Measurements from ENCODE around the gene TM9SF3. TPM values are rescaled to one million over a fixed set of nuclear protein-coding genes. Genes with fewer than 3 reads are reported as not detected.

TM9SF3 gene
- total and polyA plus RNA-seq, 2 donors (not counting 1 experiment from before 2014, with no cell fraction given): 6.9 to 63.4 TPM

DNA sequence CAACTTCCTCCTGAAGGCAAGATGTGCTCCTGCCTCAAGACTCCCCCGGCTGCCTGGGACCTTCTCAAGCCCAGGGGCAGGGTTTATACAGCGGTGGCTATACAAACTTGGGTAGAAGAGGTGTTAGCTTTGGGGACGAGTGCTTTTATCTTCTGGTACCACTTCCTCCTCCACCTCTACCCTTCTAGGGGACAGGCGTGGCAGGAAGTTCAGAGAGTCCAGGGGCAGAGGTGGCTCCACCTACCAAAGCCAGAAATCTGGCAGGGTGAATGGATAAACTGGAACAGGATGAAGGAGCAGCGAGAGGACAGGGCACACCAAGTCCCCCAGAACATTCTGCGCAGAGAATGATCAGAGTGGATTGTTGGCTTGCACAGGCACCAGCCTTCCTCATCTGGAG is 24.0 kb upstream of the TM9SF3 start:
- TF ChIP-seq EZH2 (IDR thresholded peaks at IDR 0.05; ENCODE audit: borderline replicate concordance, insufficient read depth, low read depth, low read length, poor library complexity, severe bottlenecking): no peak
- TF ChIP-seq, protein P1, sequence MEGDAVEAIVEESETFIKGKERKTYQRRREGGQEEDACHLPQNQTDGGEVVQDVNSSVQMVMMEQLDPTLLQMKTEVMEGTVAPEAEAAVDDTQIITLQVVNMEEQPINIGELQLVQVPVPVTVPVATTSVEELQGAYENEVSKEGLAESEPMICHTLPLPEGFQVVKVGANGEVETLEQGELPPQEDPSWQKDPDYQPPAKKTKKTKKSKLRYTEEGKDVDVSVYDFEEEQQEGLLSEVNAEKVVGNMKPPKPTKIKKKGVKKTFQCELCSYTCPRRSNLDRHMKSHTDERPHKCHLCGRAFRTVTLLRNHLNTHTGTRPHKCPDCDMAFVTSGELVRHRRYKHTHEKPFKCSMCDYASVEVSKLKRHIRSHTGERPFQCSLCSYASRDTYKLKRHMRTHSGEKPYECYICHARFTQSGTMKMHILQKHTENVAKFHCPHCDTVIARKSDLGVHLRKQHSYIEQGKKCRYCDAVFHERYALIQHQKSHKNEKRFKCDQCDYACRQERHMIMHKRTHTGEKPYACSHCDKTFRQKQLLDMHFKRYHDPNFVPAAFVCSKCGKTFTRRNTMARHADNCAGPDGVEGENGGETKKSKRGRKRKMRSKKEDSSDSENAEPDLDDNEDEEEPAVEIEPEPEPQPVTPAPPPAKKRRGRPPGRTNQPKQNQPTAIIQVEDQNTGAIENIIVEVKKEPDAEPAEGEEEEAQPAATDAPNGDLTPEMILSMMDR (IDR thresholded peaks at IDR 0.05): no peak
- Mint-ChIP-seq H3K4me3 (no peak overlapping the region), H3K9me3 (ENCODE audit: insufficient read depth) (no peaks in the 10 kb centered on the region), H3K27ac (peak overlapping the region; percentile 50), H3K4me1 (no peaks in the 10 kb centered on the region), H3K27me3 (no peaks in the 10 kb centered on the region)
- Histone ChIP-seq H3K27me3 (replicated peaks in 1 of 4; ENCODE audit: control extremely low read depth in 1 of 4, control insufficient read depth in 3 of 4, insufficient read depth in 4 of 4, low read length in 3 of 4) (no peaks in the 10 kb centered on the region), H3K36me3 (replicated peaks in 1 of 2; ENCODE audit: control extremely low read depth in 1 of 2, control insufficient read depth in 1 of 2, extremely low read depth in 1 of 2, insufficient read depth in 2 of 2, low read length in 1 of 2) (peaks cover 11 to 95% of the 10 kb centered on the region in 2 experiments), H3K4me3 (ENCODE audit: control extremely low read depth in 1 of 5, extremely low read depth in 1 of 5, insufficient read depth in 1 of 5, low read depth in 2 of 5, low read length in 4 of 5) (no peak overlapping the region), H4K20me1 (ENCODE audit: control insufficient read depth, insufficient read depth, low read length, poor library complexity, severe bottlenecking) (peaks cover 86% of the 10 kb centered on the region), H3K4me2 (replicated peaks; ENCODE audit: low read depth, low read length, poor library complexity, severe bottlenecking) (no peak overlapping the region), H3K4me1 (ENCODE audit: control insufficient read depth in 2 of 2, insufficient read depth in 2 of 2, low read length in 2 of 2) (no peaks in the 10 kb centered on the region), H3K27ac (ENCODE audit: low read length in 2 of 2) (peak overlapping the region in 1 of 2 donors; percentile 36), H2AFZ (ENCODE audit: insufficient read depth, low read depth, low read length, poor library complexity, severe bottlenecking) (no peak overlapping the region), H3K9me3 (ENCODE audit: control extremely low read depth in 1 of 3, control insufficient read depth in 2 of 3, insufficient read depth in 1 of 3, low read length in 2 of 3) (no peaks in the 10 kb centered on the region), H3K9ac (ENCODE audit: low read length) (no peak overlapping the region), H3K79me2 (ENCODE audit: control insufficient read depth, insufficient read depth, low read length) (peaks cover 48% of the 10 kb centered on the region)
- ATAC-seq (ENCODE audit: low read depth) (no peak), DNase-seq (no peak)
- intact Hi-C loops (cut with micrococcal nuclease): no loop called here
- ChIA-PET POLR2A (interaction anchor here (0.7 kb wide), 2 partner anchors 10 to 28 kb away, joined by 3 read pairs; no protein-coding TSS in a partner anchor), CTCF (no interaction called here)
- WGBS (ENCODE audit: insufficient coverage): 93% methylated on average over 3 of the region's 6 CpGs

DNA sequence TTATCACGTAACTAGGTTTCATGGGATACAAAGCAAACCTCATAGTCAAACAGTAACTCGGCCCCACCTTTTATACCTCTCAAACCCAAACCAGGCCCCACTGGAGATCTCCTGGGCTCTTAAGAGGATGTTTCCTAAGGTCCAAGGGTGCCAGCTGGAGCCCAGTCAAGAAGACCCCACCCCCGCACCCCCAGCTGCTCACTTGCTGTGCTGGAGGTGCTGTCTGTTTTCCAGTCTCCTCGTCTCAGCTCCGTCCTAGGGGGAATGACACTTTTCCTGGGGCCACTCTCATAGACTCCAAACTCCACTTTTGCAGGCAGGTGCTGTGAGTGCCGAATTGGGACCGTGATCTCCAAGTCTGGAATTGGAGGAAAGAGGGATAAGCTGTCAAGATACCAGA is 22.7 kb upstream of the TM9SF3 start:
- H3K27me3 Mint-ChIP-seq: no peaks in the 10 kb centered on the region
- 100% methylated on average over 3 of the region's 7 CpGs for WGBS (ENCODE audit: insufficient coverage)
- CTCF ChIA-PET: no interaction called here

More for the DNA sequence above, 22.7 kb upstream of the TM9SF3 start:
- DNase-seq: no peak
- Histone ChIP-seq H3K27ac (ENCODE audit: low read length in 2 of 2) (no peak overlapping the region), H3K79me2 (ENCODE audit: control insufficient read depth, insufficient read depth, low read length) (peaks cover 35% of the 10 kb centered on the region), H3K9ac (ENCODE audit: low read length) (no peak overlapping the region), H3K36me3 (replicated peaks in 1 of 2; ENCODE audit: control extremely low read depth in 1 of 2, control insufficient read depth in 1 of 2, extremely low read depth in 1 of 2, insufficient read depth in 2 of 2, low read length in 1 of 2) (peaks cover 9 to 92% of the 10 kb centered on the region in 2 experiments), H3K9me3 (ENCODE audit: control extremely low read depth in 1 of 3, control insufficient read depth in 2 of 3, insufficient read depth in 1 of 3, low read length in 2 of 3) (no peaks in the 10 kb centered on the region), H4K20me1 (ENCODE audit: control insufficient read depth, insufficient read depth, low read length, poor library complexity, severe bottlenecking) (peaks cover 80% of the 10 kb centered on the region), H3K4me1 (ENCODE audit: control insufficient read depth in 2 of 2, insufficient read depth in 2 of 2, low read length in 2 of 2) (no peaks in the 10 kb centered on the region), H3K4me3 (ENCODE audit: control extremely low read depth in 1 of 5, extremely low read depth in 1 of 5, insufficient read depth in 1 of 5, low read depth in 2 of 5, low read length in 4 of 5) (no peak overlapping the region), H3K27me3 (replicated peaks in 1 of 4; ENCODE audit: control extremely low read depth in 1 of 4, control insufficient read depth in 3 of 4, insufficient read depth in 4 of 4, low read length in 3 of 4) (no peaks in the 10 kb centered on the region), H2AFZ (ENCODE audit: insufficient read depth, low read depth, low read length, poor library complexity, severe bottlenecking) (no peak overlapping the region), H3K4me2 (replicated peaks; ENCODE audit: low read depth, low read length, poor library complexity, severe bottlenecking) (no peak overlapping the region)
- H3K4me3 Mint-ChIP-seq: no peak overlapping the region
- intact Hi-C loops (cut with micrococcal nuclease): no loop called here
- no peaks in the 10 kb centered on the region for H3K4me1 Mint-ChIP-seq
- no peak overlapping the region for H3K27ac Mint-ChIP-seq
- H3K9me3 Mint-ChIP-seq (ENCODE audit: insufficient read depth): no peaks in the 10 kb centered on the region
- no peak for ATAC-seq (ENCODE audit: low read depth)
- TF ChIP-seq EZH2 (IDR thresholded peaks at IDR 0.05; ENCODE audit: borderline replicate concordance, insufficient read depth, low read depth, low read length, poor library complexity, severe bottlenecking): no peak
- TF ChIP-seq, protein P1 (IDR thresholded peaks at IDR 0.05): no peak
- POLR2A ChIA-PET: no interaction called here
